CD4-positive, alpha-beta T cell treated with Interleukin-15 for 1 hour (primary cell): ENCODE results near the gene PTPN18.
"Not testable (repeated sequence)": the region's sequence is repeated elsewhere in the genome, so short reads cannot be mapped to it uniquely, and the experiment has no call there.

ENCODE experiments used
- DNase-seq: peaks from one replicate; pipeline ENCODE4 v3.0.0-alpha.2; 2020

Gene PTPN18

DNA sequence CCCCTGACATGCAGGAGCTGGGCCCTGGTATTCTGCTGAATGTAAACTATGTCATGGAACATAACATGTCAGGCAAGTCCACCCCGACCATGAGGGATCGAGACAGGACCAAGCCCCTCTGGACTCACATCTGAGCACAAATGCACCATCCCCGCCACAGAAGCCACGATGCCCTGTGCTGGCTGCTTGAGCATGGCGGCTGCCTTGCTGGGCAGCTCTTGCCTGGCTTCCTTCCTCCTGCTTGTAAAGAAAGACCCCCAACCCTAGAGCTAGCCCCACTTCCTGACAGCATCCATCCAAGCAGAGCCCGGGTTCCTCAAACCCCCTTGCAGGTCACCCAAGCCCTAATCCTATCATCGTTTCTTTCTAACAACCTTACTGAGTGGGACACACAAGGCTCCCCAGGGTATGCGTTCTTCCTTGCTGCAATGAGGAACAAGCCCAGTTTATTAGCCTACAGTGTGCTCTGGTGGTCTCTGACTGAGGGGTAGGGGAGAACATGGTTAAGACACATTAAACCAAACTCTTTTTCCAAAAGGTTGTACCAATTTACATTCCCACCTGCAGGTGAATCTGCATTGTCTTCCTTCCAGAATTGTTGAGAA lies 26.6 kb downstream of the PTPN18 start:
- DNase-seq: no peak

DNA sequence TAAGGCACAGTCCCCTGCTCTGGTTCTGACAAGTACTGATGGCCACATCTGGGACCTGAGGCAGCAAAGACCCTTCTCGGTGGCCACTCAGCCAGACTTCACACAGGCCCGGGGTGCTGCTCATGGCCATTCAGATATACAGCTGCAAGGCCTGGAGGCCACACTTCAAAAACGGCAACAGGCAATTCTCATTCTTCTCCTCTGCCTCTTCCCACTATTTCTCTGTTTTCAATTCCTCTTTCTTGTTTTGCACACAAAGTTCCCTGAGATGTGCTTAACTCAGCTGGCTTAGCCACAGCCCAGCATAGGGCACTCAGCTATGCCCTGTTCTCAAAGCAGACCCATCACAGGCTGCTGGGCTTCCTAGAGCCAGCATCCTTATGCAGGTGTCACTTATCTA lies 29.9 kb downstream of the PTPN18 start:
- DNase-seq: no peak

DNA sequence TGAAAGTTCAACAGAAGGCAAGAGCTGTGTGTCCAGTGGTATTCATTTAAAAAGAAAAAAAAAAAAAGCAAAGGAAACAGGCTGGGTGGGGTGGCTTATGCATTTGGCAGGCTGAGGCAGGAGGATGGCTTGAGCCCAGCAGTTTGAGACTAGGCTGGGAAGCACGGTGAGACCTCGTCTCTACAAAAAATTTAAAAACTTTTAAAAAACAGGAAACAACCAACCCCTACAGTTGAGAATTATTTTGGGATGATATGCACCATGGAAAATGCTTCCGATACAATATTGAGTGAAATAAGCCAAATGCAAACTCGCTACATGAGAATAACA lies 31.2 kb downstream of the PTPN18 start:
- no peak for DNase-seq

DNA sequence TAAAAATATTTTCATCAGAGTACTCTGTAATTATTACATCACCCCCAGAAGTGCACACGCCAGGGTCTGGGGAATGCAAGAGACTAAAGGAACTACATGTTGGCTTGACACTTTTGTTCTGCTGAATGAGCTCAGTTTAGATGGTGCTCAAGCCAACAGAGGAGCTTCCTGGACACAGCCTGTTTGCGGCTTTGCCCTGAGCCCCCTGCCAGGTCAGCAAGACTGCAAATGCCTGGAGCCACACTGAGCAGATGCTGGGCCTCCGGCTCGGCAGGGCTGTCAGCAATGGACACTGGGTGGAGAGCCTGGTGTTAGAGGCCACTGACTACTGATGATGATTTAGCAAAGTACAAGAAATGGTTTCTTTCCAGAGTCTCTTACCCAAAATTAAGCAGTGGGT lies 31.9 kb downstream of the PTPN18 start:
- DNase-seq: no peak

DNA sequence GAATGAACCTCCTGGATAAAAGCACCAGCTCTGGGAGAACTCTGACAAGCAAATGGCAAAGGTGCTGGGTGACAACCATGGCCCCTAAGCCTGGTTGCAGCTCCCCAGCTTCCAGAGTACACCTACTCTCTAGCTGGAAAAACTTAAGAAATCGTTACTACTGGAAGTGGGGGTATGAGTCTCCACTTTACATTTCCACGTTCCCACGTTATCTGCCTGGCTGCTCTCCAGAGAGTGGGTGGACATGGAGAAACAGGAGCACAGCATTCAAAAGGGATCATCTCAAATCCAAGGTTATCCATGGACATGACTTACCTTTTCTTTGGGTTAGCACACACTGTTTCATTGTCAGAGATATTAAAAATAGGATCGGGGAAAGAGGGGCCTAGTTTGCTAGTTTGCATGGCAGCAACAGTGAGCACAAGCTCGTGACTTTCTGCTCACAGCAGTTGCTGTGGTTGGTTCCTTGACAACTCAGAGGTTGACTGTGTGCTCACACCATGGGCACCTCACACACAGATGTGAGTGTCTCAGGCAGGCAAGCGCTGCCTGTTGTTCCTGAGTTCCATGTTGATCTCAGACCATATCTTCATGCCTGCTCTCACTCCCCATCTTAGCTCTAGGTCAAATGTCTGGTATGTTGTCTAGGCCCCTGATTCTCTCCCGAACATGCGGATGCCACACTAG lies 32.5 kb downstream of the PTPN18 start:
- DNase-seq: no peak

DNA sequence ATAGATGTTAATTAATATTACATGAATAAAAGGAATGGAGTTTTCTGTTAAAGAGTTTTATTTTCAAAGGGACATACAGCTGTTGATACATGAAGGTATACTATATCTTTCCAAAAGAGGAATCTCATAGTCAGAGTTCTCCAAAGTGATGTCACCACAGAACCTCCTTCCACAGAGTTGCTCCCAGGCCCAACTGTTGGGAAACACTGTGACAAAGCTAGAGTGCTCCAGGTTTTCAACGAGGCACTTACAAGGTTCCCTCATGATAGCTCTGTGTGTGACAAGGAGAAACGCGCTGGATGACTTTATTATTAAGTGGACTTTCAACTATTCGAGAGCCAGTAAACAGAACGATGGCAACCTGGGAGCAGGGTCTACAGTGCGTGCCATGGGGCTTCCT lies 33.5 kb downstream of the PTPN18 start:
- no peak for DNase-seq

DNA sequence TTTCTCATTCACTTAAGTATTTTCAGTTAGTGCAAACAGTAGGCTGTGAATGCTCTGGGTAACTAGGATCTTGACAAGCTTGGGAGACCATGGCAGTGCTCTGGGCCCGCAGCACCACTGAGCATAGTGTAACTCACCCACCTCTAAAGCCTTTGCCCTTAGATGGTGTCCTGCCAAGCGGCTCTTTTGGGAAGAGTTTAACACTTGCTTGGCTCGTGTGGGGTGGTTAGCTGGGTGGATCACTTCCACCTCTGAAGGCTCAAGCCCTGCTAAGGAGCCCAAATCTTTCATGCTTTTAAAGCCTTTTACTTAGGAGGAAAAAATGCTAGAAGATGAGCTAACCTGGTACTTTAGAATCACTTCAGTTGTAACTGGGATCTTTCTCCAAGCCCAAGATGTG lies 33.9 kb downstream of the PTPN18 start:
- no peak for DNase-seq

DNA sequence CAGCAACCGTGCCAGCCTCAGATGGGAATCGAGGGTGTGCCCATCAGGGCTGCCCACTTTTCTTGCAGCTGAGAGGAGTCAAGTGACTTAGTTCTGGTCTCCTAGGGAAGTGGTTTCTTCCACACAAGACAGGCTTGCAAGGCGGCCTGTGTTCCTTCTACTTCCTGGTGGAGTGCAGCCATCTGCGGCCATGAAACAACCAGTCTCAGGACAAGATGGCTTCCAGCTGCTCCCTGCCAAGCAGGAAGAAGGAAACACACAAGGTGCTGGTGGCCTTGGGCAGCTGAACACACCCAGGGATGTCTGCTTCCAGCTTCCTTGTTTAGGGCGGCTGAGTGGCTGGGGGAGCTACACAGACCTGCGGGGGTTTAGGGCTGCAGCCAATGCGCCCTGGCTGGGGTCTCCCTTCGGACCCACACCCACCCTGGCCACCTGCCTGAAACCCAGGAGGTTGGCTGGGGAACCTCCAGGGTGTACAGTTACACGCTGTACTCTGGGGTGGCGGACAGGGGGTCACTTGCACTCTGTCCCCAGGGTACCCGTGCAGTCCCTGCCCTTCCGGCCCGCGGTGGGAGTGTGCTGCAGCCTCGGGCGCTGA lies 34.7 kb downstream of the PTPN18 start:
- DNase-seq: no peak

DNA sequence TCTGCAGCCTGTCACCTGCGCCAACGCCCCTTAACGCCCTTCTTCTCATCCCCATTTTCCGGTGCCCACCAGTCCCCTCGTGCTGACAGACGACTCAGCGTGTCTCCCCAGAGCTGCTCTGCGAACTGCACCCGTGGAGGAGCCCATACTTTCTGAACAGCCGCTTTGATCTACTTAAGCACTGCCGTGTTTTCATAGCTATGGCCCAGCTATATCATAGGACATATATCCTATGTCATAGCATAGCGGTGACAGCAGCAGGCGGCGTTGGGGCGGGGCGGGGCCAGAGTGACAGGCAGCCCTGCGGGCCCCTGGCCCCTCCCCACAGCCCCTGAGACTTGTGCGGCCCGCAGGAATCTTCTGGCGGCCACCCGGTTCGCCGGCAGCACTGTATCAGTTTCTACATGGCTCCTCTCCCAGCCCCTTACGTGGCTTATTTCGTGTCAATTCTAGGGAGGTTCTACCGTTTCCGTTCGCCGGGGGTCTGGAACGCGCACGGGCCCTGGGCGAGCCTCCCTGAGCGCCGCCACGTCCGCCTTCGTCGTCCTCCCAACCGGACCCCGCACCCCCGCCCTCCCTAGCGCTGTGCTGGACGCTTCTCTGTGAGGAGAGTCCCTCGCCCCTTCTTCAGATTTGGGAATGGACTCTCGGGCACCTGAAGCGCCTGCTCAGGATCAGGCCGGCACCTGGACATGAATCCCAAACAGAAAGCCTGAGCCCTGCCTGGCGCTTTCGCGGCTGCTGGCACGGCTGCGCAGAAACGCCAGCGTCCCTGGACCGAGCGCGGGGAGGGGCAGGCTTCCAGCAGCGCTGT lies 35.4 kb downstream of the PTPN18 start:
- DNase-seq: peak; percentile 64

DNA sequence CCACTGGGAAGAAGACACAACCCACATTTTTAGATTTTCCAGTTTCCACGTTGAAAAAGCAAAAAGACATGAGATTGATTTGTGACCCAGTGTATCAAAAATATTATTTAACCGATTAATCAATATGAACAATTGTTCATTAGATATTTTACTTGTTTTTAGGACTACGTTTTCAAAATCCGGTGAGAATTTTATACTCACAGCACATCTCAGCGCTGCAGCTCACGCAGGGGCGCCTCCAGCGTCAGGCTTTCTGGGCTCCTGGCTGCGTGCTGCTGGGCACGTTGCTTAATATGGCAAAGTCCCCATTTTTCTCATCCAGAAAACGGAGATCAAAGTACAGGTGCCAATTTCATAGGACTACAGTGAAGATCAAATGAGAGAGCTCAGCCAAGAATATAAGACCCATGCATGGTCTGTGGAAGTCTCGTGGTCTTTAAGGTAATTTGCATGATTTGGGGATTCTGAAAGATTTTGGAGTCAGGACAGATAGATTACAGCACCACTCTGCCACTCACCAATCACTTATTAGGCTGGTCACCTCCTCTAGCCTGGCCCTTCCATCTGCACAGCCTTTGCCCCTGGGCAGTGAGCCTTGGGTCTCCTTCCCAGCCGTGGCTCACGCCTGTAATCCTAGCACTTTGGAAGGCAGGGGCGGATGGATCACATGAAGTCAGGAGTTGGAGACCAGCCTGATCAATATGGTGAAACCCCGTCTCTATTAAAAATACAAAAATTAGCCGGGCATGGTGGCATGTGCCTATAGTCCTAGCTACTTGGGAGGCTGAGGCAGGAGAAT lies 36.2 kb downstream of the PTPN18 start:
- DNase-seq: no peak

DNA sequence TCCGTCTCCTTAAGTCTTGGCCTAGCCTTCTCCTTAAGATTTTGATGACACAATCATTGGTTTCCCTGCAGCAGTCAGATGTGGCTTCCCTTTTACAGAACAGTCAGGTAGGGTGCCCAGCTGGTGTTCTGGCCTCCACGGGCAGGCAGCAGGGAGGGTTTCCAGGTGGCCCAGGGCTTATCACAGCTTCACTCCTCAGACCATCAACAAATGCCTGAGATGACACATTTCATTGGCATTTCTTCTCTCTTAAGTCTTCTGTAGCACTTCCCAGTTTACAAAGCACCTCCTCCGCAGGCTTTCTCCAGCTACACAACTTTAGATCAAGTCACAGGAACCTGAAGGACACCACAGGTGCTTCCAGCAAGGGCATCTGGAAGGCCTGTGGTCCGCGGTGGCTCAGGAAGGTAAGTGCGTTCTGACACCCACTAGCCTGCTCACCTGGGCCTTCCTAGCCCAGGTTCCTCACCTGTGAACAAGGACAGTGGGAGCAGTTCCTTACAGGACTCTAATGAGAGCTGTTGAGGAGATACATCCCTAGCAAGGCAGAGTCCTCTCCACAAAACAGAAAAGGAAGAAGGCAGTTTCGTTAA lies 37.6 kb downstream of the PTPN18 start:
- no peak for DNase-seq

DNA sequence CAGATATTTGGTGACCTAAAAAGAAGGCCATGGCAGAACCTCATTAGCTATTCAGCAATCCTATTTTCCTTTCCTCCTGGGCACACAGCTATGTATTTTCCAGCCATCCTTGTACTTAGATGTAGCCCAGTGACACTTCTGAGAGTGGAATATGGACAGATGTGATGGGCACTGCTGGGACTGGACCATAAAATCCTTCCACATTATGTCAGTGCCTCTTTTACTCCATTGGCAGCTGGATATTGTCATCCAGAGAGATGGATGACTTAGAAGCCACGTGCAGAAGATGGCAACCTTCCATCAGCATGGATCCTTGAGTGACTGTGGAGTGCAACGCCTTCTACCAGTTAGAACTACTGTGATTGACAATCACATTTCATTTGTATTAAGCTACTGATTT lies 50.4 kb downstream of the PTPN18 start:
- DNase-seq: not testable (repeated sequence)

DNA sequence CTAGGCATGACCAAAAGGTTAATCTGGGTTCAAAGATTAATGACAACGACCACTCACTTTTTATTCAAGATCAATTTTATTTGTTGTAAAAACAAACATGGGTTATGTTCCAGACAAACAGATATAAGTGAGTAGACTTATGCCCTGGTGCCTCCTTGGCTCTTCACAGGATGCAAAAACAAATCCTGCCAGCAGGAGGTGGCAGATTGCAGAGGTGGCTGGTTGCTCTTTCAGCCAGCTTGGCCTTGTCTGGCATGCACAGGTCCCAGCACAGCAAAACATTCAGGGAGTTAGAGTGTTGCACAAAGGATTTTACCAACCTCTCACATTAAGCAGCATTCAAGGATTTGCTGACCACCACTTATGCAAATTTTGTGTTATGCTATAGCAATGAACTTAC lies 60.8 kb downstream of the PTPN18 start:
- DNase-seq: not testable (repeated sequence)

DNA sequence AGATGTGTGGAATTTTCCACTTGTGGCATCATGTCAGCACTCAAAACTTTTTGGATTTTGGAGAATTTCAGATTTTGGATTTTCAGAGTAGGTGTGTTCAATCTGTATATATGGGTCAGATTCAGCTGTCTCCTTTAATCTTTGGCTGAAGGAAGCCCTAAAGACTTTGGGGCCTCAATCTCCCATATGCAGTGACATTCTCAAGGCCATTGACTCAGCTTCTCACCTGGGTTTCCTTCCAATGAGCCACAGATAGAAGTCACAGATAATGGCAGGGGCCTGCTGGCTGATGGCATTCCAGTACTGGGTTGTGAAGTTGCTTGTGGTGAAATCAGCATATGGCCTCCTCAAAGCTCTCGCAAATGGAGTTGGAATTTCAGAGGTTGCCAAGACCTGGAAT lies 63.0 kb downstream of the PTPN18 start:
- DNase-seq: not testable (repeated sequence)
